Heart left ventricle (tissue), 13 donors: ENCODE results near the gene EYS.

ENCODE experiments used
- CTCF ChIP-seq, 12 donors: fragments of 200-600 bp; sonication (generic) in 4 of 12; IDR thresholded peaks; one replicate each; pipeline versions ENCODE4 v1.5.0 to v1.8.0; 2018 to 2022; ENCODE audit warnings: antibody characterized with exemption in 12 of 12, mild to moderate bottlenecking in 5 of 12
- POLR2A ChIP-seq, 2 donors: fragments of 450-650 bp; IDR thresholded peaks; one replicate each; pipeline ENCODE4 v1.6.1; 2017; ENCODE audit warnings: antibody characterized with exemption in 2 of 2, mild to moderate bottlenecking in 2 of 2, moderate library complexity in 2 of 2
- donor health status: ischemic (EF 13 %, LVEDD 7.1; RV severe dilation, severe dysfunction).
- donor health status: DM: no; HTN: yes; CAD: no.
- donor health status: DM: no; HTN: no; CAD: no.
- donor health status: ischemic (EF 25% LVEDD 6.9; RV normal size, moderate dysfunction).
- donor health status: ischemic (EF 25% LVEDD 5.7; RV mildly dilated, moderate dysfunction).
- donor health status: ischemic (EF 35%, LVEDD 5.7; RV mildly dilated, moderate dysfunction).
- donor health status: nonischemic (EF 11% LVEDD 7.7; RV severe dilation, severe dysfunction).
- donor health status: DM: yes; HTN: yes; CAD: no.
- donor health status: PGD.
- donor health status: ischemic (EF 29% LVEDD 5.4; RV normal size, mild dysfunction).
- donor health status: nonischemic (EF 23%, LVEDD 6.1; RV moderate dilation, normal function).

GRCh38 chr6:64732888-64733287 lies 974.1 kb downstream of the EYS start:
- TF ChIP-seq CTCF (IDR thresholded peaks at IDR 0.05), result no peak
- TF ChIP-seq POLR2A (IDR thresholded peaks at IDR 0.05), result no peak
